SK-MEL-5 (cell line): ENCODE results near the gene ENTPD8. TPM values are rescaled to one million over a fixed set of nuclear protein-coding genes. Genes with fewer than 3 reads are reported as not detected.
A peak's percentile ranks its signal among the peaks of the same experiment; 100 is the strongest.

Source experiments
- DNase-seq: peaks from one replicate; pipeline ENCODE4 v3.0.0-alpha.2; 2016; ENCODE audit warnings: low read depth, low spot score
- in situ Hi-C: cut with HindIII; loops from 2 replicates; pipeline ENCODE4 v1.10.0; 2016; ENCODE audit warnings: low sequenced_read_pairs, high pct_unique_total_duplicates, low pct_unique_long_range_greater_than_20kb
- total RNA-seq: library from RNA; depleted of rRNA; stranded (reverse); fragments of >200 nt; shearing (Covaris generic); gene quantifications from 2 replicates; pipeline ENCODE4 v1.2.3, GENCODE V29; 2014

The ENTPD8 gene
- total RNA-seq, 1 experiment from 2014 or later, result not detected

- in situ Hi-C loops, result no loop called here
- DNase-seq, result no peak
These were observed 3.2 kb downstream of the ENTPD8 start for GRCh38 chr9:137437691-137438590.

DNA sequence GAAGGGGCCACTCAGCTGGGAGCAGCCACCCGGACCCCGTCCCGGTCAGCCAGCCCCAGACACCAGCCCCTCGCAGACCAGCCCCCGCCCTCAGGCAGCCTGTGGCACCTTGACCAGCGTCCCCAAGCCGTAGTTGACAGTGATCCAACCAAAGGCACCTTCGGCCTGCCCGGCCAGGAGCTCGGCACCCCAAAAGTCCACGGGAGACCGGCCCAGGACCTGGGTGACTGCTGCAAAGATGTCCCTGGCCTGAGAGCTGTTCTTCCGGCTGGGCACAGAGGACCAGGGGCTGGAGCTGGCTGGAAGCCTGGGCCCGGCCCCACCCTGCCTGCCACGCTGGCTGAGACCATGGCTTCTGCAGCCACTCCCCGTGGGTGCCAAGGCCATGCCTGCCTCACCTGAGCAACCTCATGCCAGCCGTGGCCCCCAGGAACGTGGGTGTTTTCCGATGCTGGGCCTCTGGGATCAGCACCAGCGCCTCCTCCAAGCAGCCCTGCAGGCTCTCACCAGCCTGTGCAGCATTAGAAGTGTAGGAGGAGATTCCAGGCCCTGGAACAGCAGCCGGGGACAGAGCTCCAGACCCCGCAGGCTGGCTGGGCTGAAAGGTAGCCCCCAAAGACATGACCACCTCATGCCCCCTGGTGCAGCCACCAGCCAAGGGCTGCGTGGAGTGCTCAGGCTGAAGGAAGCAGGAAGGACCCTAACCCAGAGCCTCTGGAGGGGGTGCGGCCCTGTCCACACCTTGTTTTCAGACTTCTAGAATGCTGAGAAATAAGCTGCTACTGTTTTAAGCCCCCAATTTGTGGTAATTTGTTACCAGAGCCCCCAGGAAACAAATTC lies 4.2 kb downstream of the ENTPD8 start:
- in situ Hi-C loops, result no loop called here
- DNase-seq, result no peak

- no peak for DNase-seq
- in situ Hi-C loops, result no loop called here
These were observed 5.0 kb downstream of the ENTPD8 start for GRCh38 chr9:137435980-137436760.

- no peak for DNase-seq
These were observed 5.7 kb downstream of the ENTPD8 start for GRCh38 chr9:137435381-137435891.

GRCh38 chr9:137434498-137435380 lies 6.4 kb downstream of the ENTPD8 start:
- in situ Hi-C loops, result no loop called here
- no peak for DNase-seq

More at GRCh38 chr9:137435381-137435891, 5.7 kb downstream of the ENTPD8 start:
- in situ Hi-C loops, result no loop called here

DNA sequence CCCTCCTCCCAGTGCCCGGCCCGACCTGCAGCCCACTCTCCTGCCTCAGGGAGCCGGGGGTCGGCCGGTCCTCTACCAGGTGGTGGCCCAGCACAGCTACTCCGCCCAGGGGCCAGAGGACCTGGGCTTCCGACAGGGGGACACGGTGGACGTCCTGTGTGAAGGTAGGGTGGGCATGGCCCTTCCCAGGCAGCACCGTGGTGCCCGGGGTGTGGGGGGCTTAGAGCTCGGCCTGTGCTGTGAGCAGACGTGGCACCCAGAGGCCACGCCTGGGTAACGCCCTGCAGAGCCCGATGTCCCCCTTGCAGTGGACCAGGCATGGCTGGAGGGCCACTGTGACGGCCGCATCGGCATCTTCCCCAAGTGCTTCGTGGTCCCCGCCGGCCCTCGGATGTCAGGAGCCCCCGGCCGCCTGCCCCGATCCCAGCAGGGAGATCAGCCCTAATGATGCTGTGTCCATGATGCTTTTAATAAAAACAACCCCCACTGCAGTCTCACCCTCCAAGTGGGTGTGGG lies 7.2 kb downstream of the ENTPD8 start:
- no peak for DNase-seq
- in situ Hi-C loops, result no loop called here

DNA sequence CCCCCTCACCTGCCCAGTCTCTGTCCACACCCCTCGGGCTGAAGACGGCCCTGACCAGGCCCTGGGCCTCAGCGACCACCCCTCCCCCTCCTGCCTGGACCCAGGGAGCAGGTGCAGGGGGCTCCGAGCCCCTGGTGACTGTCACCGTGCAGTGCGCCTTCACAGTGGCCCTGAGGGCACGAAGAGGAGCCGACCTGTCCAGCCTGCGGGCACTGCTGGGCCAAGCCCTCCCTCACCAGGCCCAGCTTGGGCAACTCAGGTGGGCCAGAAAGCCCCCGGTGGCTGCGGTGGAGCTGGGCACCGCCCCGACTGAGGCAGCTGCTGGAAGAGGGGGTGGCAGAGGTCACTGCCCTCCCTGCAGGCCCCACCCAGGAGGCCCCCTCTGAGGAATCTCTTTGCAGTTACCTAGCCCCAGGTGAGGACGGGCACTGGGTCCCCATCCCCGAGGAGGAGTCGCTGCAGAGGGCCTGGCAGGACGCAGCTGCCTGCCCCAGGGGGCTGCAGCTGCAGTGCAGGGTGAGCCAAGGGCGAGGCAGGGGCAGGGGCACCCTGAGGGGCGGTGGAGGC lies 7.7 kb downstream of the ENTPD8 start:
- in situ Hi-C loops, result no loop called here

GRCh38 chr9:137432687-137433348 lies 8.3 kb downstream of the ENTPD8 start:
- no peak for DNase-seq
- in situ Hi-C loops, result no loop called here

More for the DNA sequence above, 7.7 kb downstream of the ENTPD8 start:
- no peak for DNase-seq

- in situ Hi-C loops, result no loop called here
- no peak for DNase-seq
These were observed 9.7 kb downstream of the ENTPD8 start for GRCh38 chr9:137431416-137431931.

- DNase-seq, result no peak
- in situ Hi-C loops, result no loop called here
These were observed 10.3 kb downstream of the ENTPD8 start for GRCh38 chr9:137430723-137431415.

GRCh38 chr9:137429974-137430722 lies 11.0 kb downstream of the ENTPD8 start:
- in situ Hi-C loops, result no loop called here

GRCh38 chr9:137429546-137429890 lies 11.6 kb downstream of the ENTPD8 start:
- DNase-seq, result no peak
- in situ Hi-C loops, result no loop called here

More at GRCh38 chr9:137429974-137430722, 11.0 kb downstream of the ENTPD8 start:
- DNase-seq, result peak; percentile 44

DNA sequence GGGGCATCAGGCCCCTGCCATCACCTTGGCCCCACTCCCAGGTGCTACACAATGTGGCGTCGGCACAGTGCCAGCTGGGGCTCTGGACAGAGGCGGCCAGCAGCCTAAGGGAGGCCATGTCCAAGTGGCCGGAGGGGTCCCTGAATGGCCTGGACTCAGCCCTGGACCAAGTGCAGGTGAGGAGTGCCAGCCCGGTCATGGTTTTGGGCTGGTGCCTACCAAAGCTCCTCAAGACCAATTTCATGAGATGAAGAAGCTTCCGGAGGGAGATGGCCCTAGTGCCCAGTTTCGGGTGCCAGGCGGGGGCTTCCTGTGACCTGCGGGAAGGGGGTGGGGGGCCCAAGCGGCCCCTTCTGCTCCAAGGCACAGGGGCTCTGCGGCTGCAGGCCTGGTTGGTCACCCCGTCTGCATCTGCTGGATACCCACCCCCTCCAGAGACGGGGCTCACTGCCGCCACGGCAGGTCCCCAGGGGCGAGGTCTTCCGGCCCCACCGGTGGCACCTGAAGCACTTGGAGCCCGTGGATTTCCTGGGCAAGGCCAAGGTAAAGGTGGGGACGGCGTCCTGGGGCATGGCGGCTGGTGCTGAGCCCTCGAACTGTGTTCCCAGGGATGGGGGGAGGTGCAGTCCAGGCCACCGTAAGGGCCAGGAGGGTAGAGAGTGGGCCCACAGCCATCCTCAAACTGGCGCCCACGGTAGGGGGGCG lies 12.2 kb downstream of the ENTPD8 start:
- in situ Hi-C loops, result no loop called here
- no peak for DNase-seq

GRCh38 chr9:137428311-137428630 lies 12.9 kb downstream of the ENTPD8 start:
- in situ Hi-C loops, result no loop called here
- DNase-seq, result no peak
